HG02852 (cell line): ENCODE results near the gene POLR2J.
"Not testable (repeated sequence)": the region's sequence is repeated elsewhere in the genome, so short reads cannot be mapped to it uniquely, and the experiment has no call there.

Experiments used
- ATAC-seq: cut with Tn5 transposase; IDR thresholded peaks from one replicate; pipeline ENCODE4 v1.9.1; 2021; ENCODE audit warnings: mild to moderate bottlenecking, moderate library complexity; ENCODE audit not compliant: unreplicated experiment

POLR2J gene

DNA sequence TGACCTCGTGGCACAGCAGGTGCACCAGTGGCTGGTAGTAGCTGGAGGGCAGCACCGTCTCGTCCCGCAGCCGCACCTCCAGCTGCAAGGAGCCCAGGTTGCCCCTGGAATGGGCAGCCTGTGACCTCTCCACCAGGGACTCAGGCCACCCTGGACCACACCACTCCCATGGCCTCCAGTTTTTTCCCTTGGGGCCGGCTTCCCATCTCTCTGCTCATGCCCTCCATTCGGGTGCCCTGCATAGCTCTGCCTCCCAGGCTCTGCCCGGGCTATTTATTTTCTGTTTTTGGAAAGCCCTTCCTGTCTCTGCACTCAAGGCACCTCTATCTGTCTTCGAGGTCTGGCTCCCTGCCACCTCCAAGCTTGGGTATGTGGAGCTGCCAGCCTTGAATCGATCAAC is 18.1 kb upstream of the POLR2J start:
- ATAC-seq = not testable (repeated sequence)

DNA sequence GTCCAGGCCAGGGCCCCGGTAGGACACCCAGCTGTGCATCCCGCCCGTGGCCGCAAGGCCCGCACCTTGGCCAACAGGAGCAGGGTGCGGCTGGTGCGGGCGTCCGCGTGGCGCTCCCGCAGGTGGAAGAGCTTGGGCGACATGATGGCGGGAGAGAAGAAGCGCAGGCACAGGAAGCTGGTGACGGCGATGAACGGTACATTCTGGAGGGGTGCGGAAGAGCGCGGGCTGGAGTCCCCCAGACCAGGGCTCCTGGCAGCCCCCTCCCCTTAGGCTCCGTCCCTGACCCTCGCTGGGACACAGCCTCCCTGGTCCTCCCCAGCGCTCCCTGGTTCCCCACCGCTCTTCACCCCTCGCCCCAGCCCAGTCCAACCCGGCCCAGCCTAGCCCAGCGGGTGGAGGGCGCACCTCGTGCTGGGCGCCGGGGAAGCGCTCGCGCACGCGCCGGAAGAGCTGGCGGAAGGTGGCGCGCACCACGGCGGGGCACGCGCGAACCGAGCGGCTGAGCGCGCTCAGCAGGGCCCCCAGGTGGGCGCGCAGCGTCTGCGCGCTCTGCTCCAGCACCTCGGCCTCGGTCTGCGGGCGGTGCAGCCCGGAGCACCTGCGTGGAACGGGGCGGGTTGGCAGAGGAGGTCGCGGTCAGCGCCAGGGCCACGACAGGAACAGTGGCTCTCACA is 15.9 kb upstream of the POLR2J start:
- ATAC-seq = peak; percentile 60

DNA sequence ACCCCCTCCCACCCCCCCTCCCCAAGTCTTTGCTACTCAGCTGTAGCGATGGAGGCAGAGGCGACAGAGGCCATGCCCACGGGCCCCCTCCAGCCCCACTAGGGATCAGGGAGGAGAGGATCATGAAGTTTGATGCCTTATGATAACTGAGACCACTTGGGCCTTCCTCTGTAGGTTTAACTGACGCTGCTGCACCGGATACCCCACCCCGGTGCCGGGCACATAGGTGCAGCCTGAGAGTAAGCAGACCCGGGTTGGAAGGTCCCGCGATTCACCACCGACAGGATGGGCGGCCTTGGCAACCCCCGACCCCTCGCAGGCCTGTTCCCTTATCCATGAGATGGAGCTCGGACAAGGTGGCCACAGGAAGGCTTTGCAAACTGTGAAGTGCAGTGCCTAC is 15.3 kb upstream of the POLR2J start:
- ATAC-seq = not testable (repeated sequence)

DNA sequence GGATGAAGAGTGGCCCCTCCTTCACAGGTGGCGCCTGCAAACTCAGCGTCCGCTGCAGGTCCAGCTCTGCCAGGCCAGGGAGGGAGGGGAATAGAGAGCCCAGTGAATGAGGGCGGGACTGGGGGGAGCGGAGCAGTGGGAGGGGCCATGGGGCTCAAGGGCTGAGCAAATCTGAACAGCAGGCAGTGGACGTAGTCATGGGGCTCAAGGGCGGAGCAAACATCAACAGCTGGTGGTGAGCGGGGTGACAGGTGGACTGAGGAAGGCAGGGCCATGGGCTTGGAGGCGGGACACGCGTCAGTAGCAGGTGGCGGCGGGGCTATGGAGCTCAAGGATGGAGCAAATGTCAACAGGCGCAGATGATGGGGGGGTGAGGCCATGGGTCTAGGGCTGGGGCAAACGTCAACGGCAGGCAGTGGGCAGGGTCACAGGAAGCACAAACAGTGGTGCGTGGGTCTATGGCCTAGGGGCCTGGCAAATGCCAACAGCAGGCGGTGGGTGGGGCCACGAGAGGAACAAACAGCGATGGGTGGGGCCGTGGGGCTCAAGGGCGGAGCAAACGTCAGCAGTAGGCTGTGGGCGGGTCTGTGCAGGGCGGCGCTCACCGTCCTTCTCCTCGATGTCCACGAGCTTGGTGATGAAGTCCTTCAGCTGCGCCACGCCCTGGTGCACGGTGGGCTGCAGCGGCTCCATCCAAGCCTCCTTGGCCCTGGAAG is 14.7 kb upstream of the POLR2J start:
- ATAC-seq = peak; percentile 47

DNA sequence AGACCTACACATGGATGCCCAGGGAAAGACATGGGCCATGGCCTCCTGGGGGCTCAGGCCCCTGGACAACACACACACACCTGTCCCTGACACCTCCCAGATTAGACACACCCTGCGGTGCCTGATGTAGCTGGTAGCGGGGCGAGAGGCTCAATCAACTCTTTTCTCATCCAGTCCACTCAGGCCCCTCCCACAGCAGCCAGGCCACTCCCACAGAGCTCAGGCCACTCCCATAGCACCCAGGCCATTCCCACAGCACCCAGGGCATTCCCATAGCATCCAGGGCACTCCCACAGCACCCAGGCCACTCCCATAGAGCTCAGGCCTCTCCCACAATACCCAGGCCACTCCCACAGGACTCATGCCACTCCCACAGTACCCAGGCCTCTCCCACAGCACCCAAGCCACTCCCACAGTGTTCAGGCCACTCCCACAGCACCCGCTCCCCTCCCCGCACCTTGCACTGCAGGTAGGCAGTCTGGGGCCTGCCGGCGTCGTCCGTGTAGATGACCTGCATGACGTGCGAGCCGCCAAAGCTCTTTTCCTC is 11.9 kb upstream of the POLR2J start:
- peak; percentile 49 for ATAC-seq

DNA sequence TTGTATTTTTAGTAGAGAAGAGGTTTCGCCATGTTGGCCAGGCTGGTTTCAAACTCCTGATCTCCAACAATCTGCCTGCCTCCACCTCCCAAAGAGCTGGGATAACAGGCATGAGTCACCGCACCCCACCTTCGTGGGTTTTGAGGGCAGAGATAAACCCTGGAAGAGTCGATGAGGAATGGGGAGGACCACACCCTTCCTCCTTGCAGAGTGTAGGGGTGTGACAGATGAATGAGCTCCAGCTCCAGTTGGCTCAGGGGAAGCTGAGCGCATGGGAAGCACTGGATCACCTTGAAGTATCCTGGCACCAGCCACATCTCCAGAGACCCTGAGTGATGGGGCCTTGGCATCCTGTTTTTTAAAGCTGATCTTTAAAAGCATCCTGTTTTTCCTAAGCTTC is 5.6 kb upstream of the POLR2J start:
- not testable (repeated sequence) for ATAC-seq

DNA sequence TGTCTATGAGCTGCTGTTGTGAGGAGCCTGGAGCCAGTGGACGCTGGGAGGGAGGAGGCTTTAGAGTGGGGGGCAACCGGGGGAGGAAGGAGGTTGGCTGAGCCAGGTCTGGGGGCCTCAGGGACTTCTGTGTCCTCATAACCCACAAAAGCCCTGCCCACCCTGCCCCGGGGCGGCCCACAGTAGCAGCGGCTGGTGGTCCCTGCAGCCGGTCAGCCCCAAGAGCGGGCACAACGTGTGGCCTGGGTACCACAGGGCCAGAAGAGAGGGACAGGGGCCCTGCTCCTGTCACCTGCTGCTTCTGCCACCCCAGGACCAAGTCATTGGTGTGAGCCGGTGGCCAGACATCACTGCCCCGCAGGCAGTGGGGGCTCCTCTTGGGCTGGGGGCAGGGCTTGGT is 3.2 kb upstream of the POLR2J start:
- ATAC-seq = not testable (repeated sequence)

DNA sequence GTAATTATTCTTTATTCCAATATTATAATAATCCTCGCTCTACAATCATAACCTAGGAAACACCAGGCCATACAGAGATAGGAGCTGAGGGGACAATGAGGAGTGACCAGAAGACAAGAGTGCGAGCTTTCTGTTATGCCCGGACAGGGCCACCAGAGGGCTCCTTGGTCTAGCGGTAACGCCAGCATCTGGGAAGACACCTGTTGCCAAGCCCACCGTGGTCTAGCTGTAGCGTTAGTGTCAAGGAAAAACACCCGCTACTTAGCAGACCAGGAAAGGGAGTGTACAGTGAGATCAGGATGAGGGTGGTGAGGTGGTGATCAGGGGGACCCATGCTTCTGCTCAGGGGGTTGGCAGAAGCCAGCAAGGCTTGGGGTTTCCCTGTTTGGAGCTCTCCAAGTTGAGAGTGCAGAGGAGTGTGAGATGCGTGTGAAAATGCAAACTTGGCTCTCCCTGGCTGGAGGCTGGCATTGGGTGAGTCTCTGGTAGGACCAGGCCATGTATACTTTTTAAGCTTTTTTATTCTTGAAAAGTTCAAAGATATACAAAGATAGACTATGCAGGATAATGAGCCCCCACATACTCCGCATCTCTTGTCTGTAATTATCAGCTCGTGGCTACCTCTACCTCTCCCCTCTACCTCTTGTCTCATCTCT is 1.4 kb upstream of the POLR2J start:
- not testable (repeated sequence) for ATAC-seq

DNA sequence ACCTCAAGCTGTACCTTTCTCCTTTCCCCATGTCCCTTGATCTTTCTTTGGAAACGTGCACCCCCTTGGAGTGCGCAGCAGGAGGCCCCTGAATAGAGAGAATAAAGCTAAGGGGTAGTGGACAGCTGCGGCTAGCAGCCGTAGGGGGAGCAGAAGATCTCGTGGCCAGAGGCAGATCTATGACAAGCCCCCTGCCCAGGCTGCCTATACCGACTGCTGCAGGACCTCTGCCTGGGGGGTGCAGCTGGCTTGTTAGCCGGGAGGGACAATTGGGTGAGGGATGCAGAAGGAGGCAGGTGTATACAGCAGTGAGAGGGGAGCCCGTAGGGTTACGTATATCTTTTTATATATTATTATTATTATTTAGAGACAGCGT is 475 bp upstream of the POLR2J start:
- ATAC-seq = peak; percentile 21

DNA sequence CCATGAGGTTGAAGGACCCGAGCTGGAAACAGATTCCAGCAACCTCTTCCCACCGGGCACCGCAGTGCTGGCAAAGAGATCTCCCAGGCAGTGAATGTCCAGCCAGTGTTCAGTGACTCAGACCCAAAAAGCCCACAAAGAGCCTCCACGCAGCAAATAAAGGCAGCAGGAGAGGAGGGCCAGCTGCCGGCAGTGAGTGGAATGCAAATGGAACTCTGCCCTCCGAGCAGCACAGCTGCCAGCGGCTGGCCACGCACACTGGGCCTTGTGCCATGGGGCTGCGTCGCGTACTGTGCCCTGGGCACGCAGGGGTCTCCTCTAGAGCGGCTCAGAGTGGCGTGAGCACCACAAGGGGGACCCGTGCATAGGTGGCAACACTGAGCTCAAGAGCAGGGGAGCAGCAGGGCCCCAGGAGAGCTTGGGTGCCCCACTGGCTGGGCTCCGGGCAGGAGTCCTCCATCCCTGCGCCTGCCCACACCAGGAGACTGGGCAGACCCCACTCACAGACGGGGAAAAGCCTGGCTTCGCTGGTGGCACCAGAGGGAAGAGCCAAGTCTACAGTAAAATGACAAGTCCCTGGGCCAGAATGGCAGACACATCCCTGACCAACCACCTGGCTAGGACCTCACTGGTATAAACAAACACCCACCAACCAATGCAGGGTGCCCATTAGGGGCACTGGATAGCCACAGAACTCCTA is 3.8 kb downstream of the POLR2J start:
- not testable (repeated sequence) for ATAC-seq

DNA sequence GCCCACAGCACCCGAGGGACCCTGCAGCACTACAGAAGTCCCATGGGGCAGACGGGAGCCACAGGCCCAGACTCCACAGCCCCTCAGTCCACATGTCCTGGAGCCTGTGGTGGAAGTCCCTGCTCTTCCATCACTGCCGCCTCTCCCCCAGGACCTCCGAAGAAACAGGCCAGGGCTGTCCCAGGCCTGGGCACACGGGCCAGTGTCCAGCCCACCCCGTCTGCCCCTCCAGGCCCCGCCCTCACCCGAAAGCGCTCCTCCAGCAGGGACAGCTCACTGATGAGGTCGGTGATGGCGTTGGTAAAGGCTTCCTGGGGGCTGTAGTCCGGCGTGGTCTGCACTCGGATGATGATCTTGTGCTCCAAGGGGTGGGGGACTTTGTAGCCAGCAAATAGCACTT is 4.6 kb downstream of the POLR2J start:
- ATAC-seq = not testable (repeated sequence)

DNA sequence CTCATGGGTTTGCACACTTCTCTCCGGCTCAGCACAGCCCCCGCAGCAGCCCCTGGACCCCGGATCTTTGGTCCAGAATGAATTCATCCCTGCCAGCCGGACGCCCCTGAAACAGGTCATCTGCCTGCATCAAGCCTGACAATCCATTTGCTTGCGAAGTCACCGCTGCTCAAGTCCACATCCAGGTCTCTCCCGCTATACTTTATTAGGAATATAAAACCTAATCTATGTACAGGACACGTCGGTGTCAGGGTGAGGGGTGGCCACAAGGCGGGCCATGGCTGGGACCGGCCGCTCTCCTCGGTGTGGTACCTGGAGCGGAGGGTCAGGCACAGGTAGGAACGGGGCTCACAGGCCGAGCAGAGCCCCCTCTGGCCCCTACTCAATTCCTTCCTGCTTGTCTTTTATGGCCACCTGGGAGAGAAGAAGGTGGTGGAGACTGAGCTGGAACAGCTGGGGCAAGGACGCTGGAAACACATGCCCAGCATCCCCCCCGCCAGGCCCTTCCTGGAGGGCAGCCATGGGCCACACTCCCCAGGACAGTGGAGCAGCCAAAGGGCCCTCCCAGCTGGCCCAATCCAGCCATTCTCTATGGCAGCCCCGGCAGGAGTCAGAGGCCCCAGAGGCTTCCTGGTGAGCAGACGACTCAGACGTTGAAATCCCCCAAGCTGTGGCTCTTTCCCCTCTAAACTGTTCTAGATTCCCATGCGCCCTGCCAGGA is 5.3 kb downstream of the POLR2J start:
- no peak for ATAC-seq

DNA sequence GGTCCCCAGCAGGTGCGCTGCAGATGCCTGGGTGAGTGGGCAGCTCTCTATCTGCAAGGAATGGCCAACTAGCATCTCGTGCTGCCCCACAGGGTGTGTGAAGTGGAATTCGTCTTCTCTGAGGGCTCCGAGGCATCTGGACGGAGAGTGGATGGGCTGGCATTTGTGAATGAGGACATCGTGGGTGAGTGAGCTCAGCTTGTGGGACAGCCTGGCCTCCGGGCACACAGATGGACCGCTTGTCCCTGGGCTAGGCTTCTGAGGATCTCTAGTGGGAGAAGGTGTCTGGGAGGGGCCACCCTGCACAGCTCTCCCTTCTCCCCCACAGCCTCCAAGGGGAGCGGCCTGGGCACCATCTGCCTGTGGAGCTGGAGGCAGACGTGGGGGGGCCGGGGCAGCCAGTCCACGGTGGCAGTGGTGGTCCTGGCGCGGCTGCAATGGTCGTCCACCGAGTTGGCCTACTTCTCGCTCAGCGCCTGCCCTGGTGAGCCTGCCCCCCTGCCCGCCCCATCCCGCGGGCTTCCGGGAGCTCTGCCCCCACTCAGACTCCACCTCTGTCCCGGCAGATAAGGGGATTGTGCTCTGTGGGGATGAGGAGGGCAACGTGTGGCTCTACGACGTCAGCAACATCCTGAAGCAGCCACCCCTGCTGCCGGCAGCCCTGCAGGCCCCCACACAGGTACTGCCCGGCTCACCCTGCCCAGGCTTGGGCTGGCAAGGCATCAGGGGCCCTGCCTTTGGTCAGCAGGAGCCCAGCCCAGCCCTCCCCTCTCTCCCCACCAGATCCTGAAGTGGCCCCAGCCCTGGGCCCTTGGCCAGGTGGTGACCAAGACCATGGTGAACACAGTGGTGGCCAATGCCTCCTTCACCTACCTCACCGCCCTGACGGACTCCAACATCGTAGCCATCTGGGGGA is 6.3 kb downstream of the POLR2J start:
- ATAC-seq = no peak

DNA sequence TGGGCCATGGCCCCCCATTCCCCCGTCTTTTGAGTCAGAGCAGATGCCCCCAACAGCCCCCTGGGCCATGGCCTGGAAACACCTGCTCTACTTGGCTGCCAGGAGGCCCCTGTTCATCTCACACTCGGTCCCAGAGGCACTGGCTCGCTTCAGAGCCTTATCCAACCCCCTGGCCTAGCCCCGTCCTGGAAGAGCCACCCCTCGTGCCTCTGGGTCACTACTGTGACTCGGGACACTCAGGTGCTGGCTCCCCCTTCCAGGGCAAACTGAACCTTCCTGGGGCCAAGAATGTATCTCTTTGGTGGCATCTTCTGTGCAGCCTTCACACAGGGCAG is 7.0 kb downstream of the POLR2J start:
- ATAC-seq = no peak

DNA sequence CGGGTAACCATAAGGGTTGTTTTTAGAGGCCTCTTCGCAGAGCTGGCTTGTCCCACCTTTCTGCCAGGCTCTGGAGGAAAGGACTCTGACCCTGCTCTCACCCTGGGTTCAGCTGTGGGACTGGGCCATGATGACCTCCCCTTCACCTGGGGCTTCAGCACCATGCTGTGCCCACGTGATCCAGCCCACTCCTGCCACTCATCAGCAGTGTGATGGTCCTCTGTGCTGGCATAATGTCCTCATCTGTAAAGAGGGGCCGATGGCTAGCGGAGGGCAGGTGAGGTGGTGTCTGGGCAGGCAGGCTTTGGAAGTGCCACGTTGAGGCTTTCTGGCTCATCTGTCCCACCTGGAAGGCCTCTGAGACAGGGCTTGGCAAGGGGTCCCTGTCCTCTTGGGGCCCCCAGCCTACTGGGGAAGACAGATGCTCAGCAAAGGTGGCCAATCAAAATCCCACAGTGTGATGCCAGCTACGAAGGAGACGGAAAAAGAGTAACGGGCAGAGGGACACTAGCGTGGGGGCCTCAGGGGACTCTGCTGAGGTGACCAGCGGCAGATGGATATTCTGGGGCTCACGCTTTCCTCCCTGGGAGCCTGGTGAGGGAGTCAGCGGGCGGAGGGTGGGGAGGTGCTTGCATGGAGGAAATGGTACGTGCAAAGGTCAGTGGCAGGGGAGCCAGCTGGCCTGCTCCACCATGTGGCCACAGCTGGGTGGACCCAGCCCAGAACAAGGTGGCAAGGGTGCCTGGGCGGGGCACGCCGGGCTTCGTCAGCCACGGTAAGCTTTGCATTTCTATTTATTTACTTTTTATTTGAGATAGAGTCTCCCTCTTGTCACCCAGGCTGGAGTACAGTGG is 8.5 kb downstream of the POLR2J start:
- no peak for ATAC-seq

DNA sequence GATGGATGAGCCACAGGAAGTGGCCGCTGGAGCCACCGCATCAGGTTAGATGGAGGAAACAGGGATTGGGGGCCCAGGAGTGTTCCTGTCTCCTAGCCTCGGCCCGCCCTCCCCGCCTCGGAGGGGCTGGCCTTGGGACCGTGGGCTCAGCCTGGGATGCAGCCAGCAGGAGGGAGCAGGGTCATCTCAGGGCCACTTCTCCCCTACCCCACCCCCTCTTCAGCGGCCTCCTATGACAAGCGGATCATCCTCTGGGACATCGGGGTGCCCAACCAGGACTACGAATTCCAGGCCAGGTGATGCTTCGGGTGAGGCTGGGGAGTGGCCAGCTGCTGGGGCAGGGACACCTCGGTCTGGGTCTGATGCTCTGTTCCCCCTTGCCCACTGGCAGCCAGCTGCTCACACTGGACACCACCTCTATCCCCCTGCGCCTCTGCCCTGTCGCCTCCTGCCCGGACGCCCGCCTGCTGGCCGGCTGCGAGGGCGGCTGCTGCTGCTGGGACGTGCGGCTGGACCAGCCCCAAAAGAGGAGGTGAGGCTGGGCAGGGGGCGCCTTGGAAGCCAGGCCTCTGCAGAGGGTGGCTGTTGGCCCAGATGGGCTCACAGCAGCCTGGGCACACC is 9.3 kb downstream of the POLR2J start:
- ATAC-seq = no peak

DNA sequence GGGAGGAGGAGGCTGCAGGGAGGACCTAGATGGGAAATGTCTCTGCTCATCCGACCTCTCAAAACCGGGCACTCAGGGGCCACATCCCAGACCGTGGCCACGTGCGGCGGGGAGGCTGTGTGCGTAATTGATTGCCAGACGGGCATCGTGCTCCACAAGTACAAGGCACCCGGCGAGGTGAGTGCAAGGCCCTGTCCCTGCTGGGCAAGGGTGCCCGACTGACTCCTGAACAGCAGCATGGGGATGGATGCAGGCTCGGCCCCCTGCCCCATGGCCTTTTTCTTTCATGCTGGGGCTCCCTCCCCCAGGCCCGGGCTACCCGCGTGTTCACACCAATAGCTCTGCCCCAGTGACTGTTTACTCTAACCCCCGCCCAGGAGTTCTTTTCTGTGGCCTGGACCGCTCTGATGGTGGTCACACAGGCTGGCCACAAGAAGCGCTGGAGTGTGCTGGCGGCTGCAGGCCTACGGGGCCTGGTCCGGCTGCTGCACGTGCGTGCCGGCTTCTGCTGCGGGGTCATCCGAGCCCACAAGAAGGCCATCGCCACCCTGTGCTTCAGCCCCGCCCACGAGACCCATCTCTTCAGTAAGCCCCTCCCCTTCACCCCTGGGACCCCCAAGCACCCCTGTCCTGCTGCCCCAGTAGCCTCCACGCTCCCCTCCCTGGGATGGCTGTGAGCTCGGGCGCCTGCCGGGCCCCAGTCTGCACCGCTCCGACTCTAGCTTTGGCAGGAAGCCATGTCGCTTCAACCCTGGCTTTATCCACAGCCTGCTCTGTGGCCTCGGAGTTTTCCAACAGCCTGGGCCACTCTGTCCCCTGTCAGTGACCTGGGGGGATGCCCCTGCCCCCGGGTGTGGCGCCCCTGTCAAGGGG is 10.0 kb downstream of the POLR2J start:
- ATAC-seq = no peak
